Measurements from ENCODE around the gene TMEM201.

Gene TMEM201

DNA sequence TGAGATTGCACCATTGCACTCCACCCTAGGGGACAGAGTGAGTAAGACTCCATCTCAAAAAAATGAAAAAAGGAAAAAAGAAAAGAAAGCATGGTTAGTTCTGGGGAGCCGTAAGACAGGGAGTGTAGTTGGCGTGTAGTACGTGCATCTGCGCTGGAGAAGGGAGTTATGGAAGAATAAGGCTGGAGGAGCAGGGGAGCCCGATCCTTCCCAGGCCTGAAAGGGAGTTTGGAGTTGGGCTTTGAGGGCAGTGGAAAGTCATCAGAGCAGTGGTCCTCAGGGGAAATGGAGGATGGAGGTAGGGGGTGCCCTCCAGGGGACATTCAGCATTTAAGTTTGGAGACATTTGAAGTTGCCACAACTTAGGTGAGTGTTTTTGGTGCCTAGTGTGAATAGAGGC lies 11.3 kb upstream of the TMEM201 start:
- H3K4me3 ChIP-seq (replicated peaks; ENCODE audit: low read depth, low read length): no peak overlapping the region
- TF ChIP-seq, protein P1, sequence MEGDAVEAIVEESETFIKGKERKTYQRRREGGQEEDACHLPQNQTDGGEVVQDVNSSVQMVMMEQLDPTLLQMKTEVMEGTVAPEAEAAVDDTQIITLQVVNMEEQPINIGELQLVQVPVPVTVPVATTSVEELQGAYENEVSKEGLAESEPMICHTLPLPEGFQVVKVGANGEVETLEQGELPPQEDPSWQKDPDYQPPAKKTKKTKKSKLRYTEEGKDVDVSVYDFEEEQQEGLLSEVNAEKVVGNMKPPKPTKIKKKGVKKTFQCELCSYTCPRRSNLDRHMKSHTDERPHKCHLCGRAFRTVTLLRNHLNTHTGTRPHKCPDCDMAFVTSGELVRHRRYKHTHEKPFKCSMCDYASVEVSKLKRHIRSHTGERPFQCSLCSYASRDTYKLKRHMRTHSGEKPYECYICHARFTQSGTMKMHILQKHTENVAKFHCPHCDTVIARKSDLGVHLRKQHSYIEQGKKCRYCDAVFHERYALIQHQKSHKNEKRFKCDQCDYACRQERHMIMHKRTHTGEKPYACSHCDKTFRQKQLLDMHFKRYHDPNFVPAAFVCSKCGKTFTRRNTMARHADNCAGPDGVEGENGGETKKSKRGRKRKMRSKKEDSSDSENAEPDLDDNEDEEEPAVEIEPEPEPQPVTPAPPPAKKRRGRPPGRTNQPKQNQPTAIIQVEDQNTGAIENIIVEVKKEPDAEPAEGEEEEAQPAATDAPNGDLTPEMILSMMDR (IDR thresholded peaks at IDR 0.05; ENCODE audit: low read depth, low read length, missing control alignments): no peak
- DNase-seq (ENCODE audit: extremely low read depth, low read depth): no peak

DNA sequence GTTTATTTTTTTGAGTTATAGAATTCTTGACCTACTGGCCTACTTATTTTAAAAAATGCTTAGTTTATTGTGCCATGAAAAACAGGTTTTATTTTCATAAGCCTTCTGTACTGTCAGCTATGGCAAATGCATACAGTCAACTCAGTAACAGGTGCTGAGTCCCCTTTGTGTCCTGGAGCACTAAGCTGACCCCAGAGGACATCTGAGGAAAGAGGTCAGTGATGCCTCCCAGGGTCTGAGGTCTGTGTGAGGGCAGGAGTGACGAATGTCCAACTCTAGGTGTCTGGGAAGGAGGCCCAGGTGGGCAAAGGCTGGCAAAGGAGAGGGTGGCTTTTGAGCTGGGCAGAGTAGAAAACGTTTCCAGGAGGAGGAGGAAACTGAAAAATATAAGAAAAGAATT lies 7.8 kb upstream of the TMEM201 start:
- DNase-seq (ENCODE audit: extremely low read depth, low read depth): no peak
- TF ChIP-seq, protein P1 (IDR thresholded peaks at IDR 0.05; ENCODE audit: low read depth, low read length, missing control alignments): no peak

DNA sequence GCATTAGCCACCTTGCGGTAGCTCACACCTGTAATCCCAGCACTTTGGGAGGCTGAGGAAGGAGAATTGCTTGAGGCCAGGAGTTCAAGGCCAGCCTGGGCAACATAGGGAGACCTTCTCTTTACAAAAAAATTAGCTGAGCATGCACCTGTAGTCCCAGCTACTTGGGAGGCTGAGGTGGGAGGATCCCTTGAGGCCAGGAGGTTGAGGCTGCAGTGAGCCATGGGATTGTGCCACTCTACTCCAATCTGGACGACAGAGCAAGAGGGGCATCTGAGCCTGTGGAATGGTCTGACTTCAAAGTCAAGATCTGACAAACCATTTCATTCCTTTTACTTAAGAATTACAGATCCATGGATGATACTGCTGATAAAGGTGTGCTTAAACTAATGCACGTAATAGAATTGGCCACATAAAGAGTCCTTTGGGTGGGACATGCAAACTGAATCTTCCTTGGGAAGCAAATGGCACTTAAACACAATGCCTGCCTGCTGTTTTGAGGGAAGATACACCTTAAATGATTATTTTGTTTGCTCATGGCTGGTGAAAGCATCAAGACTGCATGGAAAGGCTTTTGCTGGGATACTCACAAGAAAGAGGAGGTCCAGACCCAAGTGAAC lies 2.5 kb upstream of the TMEM201 start:
- TF ChIP-seq, protein P1 (IDR thresholded peaks at IDR 0.05; ENCODE audit: low read depth, low read length, missing control alignments): no peak
- H3K4me3 ChIP-seq (replicated peaks; ENCODE audit: low read depth, low read length): no peak overlapping the region
- DNase-seq (ENCODE audit: extremely low read depth, low read depth): no peak

More for the DNA sequence above, 7.8 kb upstream of the TMEM201 start:
- H3K4me3 ChIP-seq (replicated peaks; ENCODE audit: low read depth, low read length): no peak overlapping the region

DNA sequence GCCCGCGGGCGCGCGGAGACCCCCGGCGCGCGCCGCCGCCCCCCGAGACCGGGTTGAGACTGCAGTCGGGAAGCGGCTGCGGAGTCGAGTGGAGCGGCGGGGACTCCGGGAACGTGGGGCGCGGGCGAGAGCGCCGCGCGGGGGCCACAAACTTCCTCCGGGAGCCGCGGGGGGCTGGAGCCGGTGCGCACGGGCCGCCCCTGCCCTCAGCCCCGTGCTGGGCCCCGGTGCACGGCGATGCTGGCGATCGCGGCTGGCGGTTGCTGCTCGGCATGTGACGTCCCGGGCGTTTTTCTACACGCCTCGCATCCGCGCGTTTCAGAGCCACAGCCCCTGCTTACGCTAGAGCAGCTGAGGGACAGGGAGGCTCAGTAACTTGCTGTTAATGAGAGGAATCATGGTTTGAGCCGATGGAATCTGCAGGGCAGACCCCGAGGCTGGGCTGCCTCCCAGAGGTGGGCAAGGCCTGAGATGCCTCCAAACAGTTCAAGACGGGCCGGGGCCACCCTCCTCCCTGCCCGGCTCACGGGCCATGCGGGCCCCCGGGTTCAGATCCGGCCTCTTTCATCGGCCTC lies 520 bp downstream of the TMEM201 start:
- DNase-seq (ENCODE audit: extremely low read depth, low read depth): no peak
- peak overlapping the region; percentile 81 for H3K4me3 ChIP-seq (replicated peaks; ENCODE audit: low read depth, low read length)
- TF ChIP-seq, protein P1 (IDR thresholded peaks at IDR 0.05; ENCODE audit: low read depth, low read length, missing control alignments): no peak

DNA sequence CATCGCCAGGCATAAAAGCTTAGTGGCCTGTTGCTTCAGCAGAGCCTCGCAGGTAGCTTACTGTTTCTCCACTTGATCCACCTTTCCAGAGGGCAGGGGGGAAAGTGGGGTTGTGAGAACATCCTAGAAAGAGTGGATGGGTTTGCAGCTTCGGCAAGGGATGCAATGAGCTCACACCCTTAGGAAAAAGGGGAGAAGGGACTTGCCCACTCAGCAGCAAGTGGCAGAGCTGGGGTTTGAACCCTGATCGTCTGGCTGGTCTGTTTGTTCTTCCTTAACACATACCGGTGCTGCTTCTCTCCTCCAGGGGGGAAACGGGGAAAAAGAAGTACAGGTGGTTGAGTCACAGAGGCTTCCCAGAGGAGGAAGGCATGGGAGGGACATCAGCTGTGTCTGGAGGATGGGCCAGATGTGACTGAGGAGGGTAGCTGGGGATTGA lies 1.0 kb downstream of the TMEM201 start:
- peak overlapping the region; percentile 81 for H3K4me3 ChIP-seq (replicated peaks; ENCODE audit: low read depth, low read length)
- TF ChIP-seq, protein P1 (IDR thresholded peaks at IDR 0.05; ENCODE audit: low read depth, low read length, missing control alignments): no peak
- no peak for DNase-seq (ENCODE audit: extremely low read depth, low read depth)

DNA sequence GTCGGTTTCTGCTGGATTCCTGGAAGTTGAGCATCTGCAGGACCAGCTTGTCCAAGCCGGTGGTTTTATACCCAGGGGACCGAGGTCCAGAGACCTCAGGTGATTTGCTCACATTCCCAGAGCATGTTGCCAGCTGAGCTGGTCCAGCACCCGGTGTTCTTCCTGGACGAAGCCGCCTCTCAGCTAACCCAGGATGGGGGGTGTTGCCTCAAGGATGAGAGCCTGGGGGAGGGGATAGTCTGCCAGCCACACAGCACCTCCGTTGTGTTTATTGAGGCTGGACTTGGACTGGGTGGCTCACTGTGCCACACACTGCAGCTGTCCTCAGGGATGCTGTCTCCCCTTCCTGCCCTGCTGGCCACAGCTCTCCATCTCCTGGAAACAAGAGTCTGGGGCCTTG lies 1.5 kb downstream of the TMEM201 start:
- DNase-seq (ENCODE audit: extremely low read depth, low read depth): no peak
- TF ChIP-seq, protein P1 (IDR thresholded peaks at IDR 0.05; ENCODE audit: low read depth, low read length, missing control alignments): no peak
- peak overlapping the region; percentile 81 for H3K4me3 ChIP-seq (replicated peaks; ENCODE audit: low read depth, low read length)

Data from HFF-Myc (cell line).